ENCODE results near the gene FAF1. TPM values are rescaled to one million over a fixed set of nuclear protein-coding genes. Genes with fewer than 3 reads are reported as not detected.
A peak's percentile ranks its signal among the peaks of the same experiment; 100 is the strongest.
"Not testable (repeated sequence)": the region's sequence is repeated elsewhere in the genome, so short reads cannot be mapped to it uniquely, and the experiment has no call there.

The FAF1 gene
- total and polyA plus RNA-seq, 8 donors: 20.1 to 144 (median 27.4) TPM

DNA sequence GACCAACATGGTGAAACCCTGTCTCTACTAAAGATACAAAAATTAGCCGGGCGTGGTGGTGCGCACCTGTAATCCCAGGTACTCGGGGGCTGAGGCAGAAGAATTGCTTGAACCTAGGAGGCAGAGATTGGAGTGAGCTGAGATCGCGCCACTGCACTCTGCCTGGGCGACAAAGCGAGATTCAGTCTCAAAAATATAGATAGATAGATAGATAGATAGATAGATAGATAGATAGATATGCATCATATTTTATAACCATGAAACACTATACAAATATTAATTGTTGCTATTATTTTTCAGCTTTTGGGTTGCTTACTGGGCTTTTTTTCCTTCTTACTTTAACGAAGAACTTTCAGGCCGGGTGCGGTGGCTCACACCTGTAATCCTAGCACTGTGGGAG is 4.8 kb upstream of the FAF1 start:
- Histone ChIP-seq H3K27me3 (no peaks in the 10 kb centered on the region), H3K27ac (no peak overlapping the region), H3K4me3 (no peak overlapping the region), H3K36me3 (no peaks in the 10 kb centered on the region), H3K9me3 (no peaks in the 10 kb centered on the region), H3K4me1 (peaks cover 16 to 24% (median 21%) of the 10 kb centered on the region in 4 donors)
- TF ChIP-seq EP300 (IDR thresholded peaks at IDR 0.05): no peak
- DNase-seq: no peak
- WGBS, 5 donors: 92 to 96% (median 94%) methylated on average over 11 of the region's 11 CpGs
- intact Hi-C loops (cut with DNase I; ENCODE audit: low total_unique reads): no loop called here

DNA sequence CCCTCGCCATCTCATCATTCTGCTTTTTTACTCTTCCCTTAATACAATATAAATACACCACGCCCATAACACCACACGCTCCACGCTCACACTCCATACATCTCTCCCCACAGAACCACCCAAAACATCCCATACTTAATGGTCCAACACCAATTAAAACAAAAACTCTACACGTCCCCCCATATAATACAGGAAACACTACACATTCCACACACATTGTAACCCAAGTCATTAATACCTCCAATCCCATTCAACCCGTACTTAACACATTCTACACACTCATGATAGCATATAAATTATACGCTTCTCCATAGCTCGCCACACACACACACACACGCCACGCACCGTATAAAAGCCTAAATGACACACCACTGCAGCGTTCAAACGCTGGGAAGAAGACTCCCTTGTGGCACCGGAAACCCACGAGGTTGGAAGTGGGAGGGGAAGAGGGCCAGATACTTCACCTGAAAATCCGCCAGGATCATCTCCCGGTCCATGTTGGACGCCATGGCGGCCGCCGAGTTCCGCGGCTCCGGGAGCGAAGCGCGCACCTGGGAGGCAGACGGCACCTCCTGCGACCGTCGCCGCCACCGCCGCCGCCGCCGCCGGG is 659 bp downstream of the FAF1 start:
- Histone ChIP-seq H3K36me3 (no peaks in the 10 kb centered on the region), H3K4me1 (peaks cover 14 to 45% (median 30%) of the 10 kb centered on the region in 4 donors), H3K27me3 (no peaks in the 10 kb centered on the region), H3K4me3 (peak overlapping the region; percentile 70 to 88 (median 80)), H3K27ac (peak overlapping the region; percentile 86 to 93 (median 89)), H3K9me3 (no peaks in the 10 kb centered on the region)
- intact Hi-C loops (cut with DNase I; ENCODE audit: low total_unique reads): no loop called here
- TF ChIP-seq EP300 (IDR thresholded peaks at IDR 0.05) (no peak), POLR2AphosphoS5 (IDR thresholded peaks at IDR 0.05) (no peak), POLR2A (IDR thresholded peaks at IDR 0.05) (no peak)
- TF ChIP-seq, protein P1, sequence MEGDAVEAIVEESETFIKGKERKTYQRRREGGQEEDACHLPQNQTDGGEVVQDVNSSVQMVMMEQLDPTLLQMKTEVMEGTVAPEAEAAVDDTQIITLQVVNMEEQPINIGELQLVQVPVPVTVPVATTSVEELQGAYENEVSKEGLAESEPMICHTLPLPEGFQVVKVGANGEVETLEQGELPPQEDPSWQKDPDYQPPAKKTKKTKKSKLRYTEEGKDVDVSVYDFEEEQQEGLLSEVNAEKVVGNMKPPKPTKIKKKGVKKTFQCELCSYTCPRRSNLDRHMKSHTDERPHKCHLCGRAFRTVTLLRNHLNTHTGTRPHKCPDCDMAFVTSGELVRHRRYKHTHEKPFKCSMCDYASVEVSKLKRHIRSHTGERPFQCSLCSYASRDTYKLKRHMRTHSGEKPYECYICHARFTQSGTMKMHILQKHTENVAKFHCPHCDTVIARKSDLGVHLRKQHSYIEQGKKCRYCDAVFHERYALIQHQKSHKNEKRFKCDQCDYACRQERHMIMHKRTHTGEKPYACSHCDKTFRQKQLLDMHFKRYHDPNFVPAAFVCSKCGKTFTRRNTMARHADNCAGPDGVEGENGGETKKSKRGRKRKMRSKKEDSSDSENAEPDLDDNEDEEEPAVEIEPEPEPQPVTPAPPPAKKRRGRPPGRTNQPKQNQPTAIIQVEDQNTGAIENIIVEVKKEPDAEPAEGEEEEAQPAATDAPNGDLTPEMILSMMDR (IDR thresholded peaks at IDR 0.05): no peak
- no peak for DNase-seq
- 0 to 1% (median 0%) methylated on average over 24 to 38 of the region's 38 CpGs for WGBS, 5 donors

DNA sequence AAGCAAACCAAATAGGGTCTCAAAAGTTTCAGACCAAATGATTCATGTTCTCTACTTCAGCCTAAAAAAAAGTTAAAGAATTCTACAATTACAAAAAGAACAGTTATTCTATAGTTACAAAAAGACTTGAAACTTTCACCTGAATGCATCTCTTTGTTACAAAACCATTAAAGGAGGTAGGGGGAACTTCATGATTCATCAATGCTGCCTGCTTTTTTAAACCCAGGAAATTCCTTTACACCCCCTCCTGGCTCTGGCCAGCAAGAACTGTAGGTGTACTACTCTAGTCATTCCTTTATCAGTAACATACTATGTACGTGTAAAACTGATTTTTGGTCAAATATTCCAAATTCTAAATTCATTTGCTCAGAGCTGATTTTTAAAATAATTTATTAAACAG is 5.0 kb downstream of the FAF1 start:
- Histone ChIP-seq H3K36me3 (no peaks in the 10 kb centered on the region), H3K9me3 (no peaks in the 10 kb centered on the region), H3K4me1 (peaks cover 10 to 48% (median 27%) of the 10 kb centered on the region in 4 donors), H3K27ac (no peak overlapping the region), H3K4me3 (no peak overlapping the region), H3K27me3 (no peaks in the 10 kb centered on the region)
- TF ChIP-seq POLR2A (IDR thresholded peaks at IDR 0.05) (no peak), POLR2AphosphoS5 (IDR thresholded peaks at IDR 0.05) (no peak), EP300 (IDR thresholded peaks at IDR 0.05) (no peak)
- TF ChIP-seq, protein P1 (IDR thresholded peaks at IDR 0.05): no peak
- no peak for DNase-seq
- intact Hi-C loops (cut with DNase I; ENCODE audit: low total_unique reads): no loop called here
- WGBS, 5 donors: 28 to 59% (median 42%) methylated on average over 1 of the region's 1 CpG

DNA sequence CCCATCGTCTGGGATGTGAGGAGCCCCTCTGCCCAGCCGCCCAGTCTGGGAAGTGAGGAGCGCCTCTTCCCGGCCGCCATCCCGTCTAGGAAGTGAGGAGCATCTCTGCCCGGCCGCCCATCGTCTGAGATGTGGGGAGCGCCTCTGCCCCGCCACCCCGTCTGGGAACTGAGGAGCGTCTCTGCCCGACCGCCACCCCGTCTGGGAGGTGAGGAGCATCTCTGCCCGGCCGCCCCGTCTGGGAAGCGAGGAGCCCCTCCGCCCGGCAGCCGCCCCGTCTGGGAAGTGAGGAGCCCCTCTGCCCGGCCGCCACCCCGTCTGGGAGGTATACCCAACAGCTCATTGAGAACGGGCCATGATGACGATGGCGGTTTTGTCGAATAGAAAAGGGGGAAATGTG is 7.5 kb downstream of the FAF1 start:
- intact Hi-C loops (cut with DNase I; ENCODE audit: low total_unique reads); H3K27me3 ChIP-seq; H3K36me3 ChIP-seq; H3K27ac ChIP-seq; H3K4me3 ChIP-seq; DNase-seq; H3K9me3 ChIP-seq: not testable (repeated sequence)
- 92 to 98% (median 97%) methylated on average over 12 to 31 of the region's 31 CpGs for WGBS, 5 donors
- peaks cover 0 to 35% (median 15%) of the 10 kb centered on the region in 4 donors for H3K4me1 ChIP-seq

DNA sequence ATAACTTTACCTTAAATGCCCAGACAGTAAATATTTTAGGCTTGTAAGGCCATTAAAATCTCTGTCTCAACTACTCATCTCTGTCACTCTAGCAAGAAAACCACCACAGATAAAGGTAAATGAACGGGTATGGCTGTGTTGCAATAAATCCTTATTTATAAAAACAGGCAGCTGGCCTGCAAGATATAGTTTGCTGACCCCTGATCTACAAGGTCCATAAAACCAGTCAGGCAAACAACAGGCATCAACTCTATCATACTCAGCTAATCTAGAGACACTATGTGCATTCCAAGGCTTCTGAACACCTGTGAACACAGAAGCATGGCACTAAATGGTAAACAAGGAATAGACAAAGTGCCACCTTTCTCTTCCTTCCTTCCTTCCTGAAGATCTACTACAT is 9.7 kb downstream of the FAF1 start:
- TF ChIP-seq POLR2AphosphoS5 (IDR thresholded peaks at IDR 0.05) (no peak), POLR2A (IDR thresholded peaks at IDR 0.05) (no peak), EP300 (IDR thresholded peaks at IDR 0.05) (no peak)
- TF ChIP-seq, protein P1 (IDR thresholded peaks at IDR 0.05): no peak
- H3K36me3 ChIP-seq: no peaks in the 10 kb centered on the region
- no peaks in the 10 kb centered on the region for H3K9me3 ChIP-seq
- H3K27me3 ChIP-seq: no peaks in the 10 kb centered on the region
- DNase-seq: no peak
- H3K4me3 ChIP-seq: no peak overlapping the region
- peaks cover 0 to 22% (median 10%) of the 10 kb centered on the region in 4 donors for H3K4me1 ChIP-seq
- intact Hi-C loops (cut with DNase I; ENCODE audit: low total_unique reads): no loop called here
- H3K27ac ChIP-seq: no peak overlapping the region
- 50 to 80% (median 65%) methylated on average over 1 of the region's 1 CpG for WGBS, 5 donors
